NCI-H2227 treated with DMSO at 0.1 percent for 48 hours (cell line): ENCODE data around the gene TLCD1.

Source experiments
- DNase-seq: peaks from one replicate; lab custom pipeline; 2025; lab: John Stamatoyannopoulos, UW

The TLCD1 gene

GRCh38 chr17:28712705-28713415 lies 13.2 kb downstream of the TLCD1 start:
- no peak for DNase-seq

- DNase-seq: no peak
These were observed 13.9 kb downstream of the TLCD1 start for GRCh38 chr17:28712032-28712704.

- DNase-seq: no peak
These were observed 14.4 kb downstream of the TLCD1 start, which contains the start of gene PROCA1 for GRCh38 chr17:28711723-28712031. Gene PROCA1 (minus strand): TSS chr17:28711888. CDS start chr17:28711660, 228 bp downstream.

GRCh38 chr17:28710861-28711722 lies 14.9 kb downstream of the TLCD1 start:
- DNase-seq: peak; percentile 79

GRCh38 chr17:28707339-28707720 lies 18.7 kb downstream of the TLCD1 start:
- no peak for DNase-seq

- DNase-seq: no peak
These were observed 19.3 kb downstream of the TLCD1 start for GRCh38 chr17:28706471-28707338.

- no peak for DNase-seq
These were observed 20.2 kb downstream of the TLCD1 start for GRCh38 chr17:28705728-28706334.

GRCh38 chr17:28705074-28705659 lies 20.9 kb downstream of the TLCD1 start:
- no peak for DNase-seq

GRCh38 chr17:28704219-28704858 lies 21.7 kb downstream of the TLCD1 start:
- DNase-seq: no peak

GRCh38 chr17:28703552-28704218 lies 22.3 kb downstream of the TLCD1 start:
- no peak for DNase-seq

- no peak for DNase-seq
These were observed 23.3 kb downstream of the TLCD1 start for GRCh38 chr17:28702752-28703150.

GRCh38 chr17:28702026-28702751 lies 23.8 kb downstream of the TLCD1 start:
- DNase-seq: no peak

- no peak for DNase-seq
These were observed 25.1 kb downstream of the TLCD1 start for GRCh38 chr17:28700830-28701492.

- no peak for DNase-seq
These were observed 25.8 kb downstream of the TLCD1 start for GRCh38 chr17:28700278-28700677.

GRCh38 chr17:28698253-28698941 lies 27.6 kb downstream of the TLCD1 start:
- DNase-seq: no peak

GRCh38 chr17:28693869-28694268 lies 32.2 kb downstream of the TLCD1 start:
- DNase-seq: no peak

- no peak for DNase-seq
These were observed 37.0 kb downstream of the TLCD1 start for GRCh38 chr17:28689011-28689410.

GRCh38 chr17:28688481-28688880 lies 37.6 kb downstream of the TLCD1 start:
- no peak for DNase-seq
